PC-9 (cell line): Measurements from ENCODE around the gene GLIPR1.

Source experiments
- CTCF ChIP-seq: fragments of 200-600 bp; sonication (generic); conservative IDR thresholded peaks from 2 replicates; pipeline ENCODE4 v1.6.1; 2017; ENCODE audit warnings: mixed run types, antibody characterized with exemption, mild to moderate bottlenecking, moderate library complexity
- EZH2 ChIP-seq: fragments of 200-600 bp; sonication (generic); IDR thresholded peaks from 2 replicates; pipeline ENCODE4 v1.8.0; 2017; ENCODE audit warnings: antibody characterized with exemption, low read depth

- TF ChIP-seq CTCF = no peak
- TF ChIP-seq EZH2 = no peak
Observed at GRCh38 chr12:75480469-75480949, at the start of gene GLIPR1.
